ENCODE data around the gene ZNF165. TPM values are rescaled to one million over a fixed set of nuclear protein-coding genes. Genes with fewer than 3 reads are reported as not detected.
"Not testable (repeated sequence)": the region's sequence is repeated elsewhere in the genome, so short reads cannot be mapped to it uniquely, and the experiment has no call there.

The ZNF165 gene
- 8.6 and 11.2 TPM in 2 replicates for total RNA-seq (2016; rRNA removed; fragmentation: Illumina TruSeq; extraction: Trizol)
- 3.4 TPM in 2 replicates for total RNA-seq (2016; cell fraction: cytosol; rRNA removed; fragmentation: Illumina TruSeq; extraction: Trizol; ENCODE audit: low read depth)
- total RNA-seq (2016; cell fraction: insoluble cytoplasmic fraction; rRNA removed; fragmentation: Illumina TruSeq; extraction: Trizol): 7.8 and 10.0 TPM in 2 replicates
- total RNA-seq (2016; cell fraction: membrane; rRNA removed; fragmentation: Illumina TruSeq; extraction: Trizol): 6.8 TPM in 2 replicates
- 8.8 and 9.5 TPM in 2 replicates for total RNA-seq (2016; cell fraction: nucleus; rRNA removed; fragmentation: Illumina TruSeq; extraction: Trizol)
- 0.58 and 0.78 TPM in 2 replicates for polyA plus RNA-seq (2011; rRNA removed)
- 0.34 and 0.64 TPM in 2 replicates for polyA plus RNA-seq (2011; cell fraction: cytosol; rRNA removed)
- polyA plus RNA-seq (2011; cell fraction: nucleus; rRNA removed): 1.0 and 1.1 TPM in 2 replicates
- polyA plus RNA-seq (2012): 2.0 and 2.7 TPM in 2 replicates
- 1.1 and 1.2 TPM in 2 replicates for polyA plus RNA-seq (2016; cell fraction: cytosol; fragmentation: Illumina TruSeq; extraction: Trizol; ENCODE audit: low read depth)
- polyA plus RNA-seq (2016; cell fraction: insoluble cytoplasmic fraction; fragmentation: Illumina TruSeq; extraction: Trizol; ENCODE audit: low read depth): 6.7 and 7.0 TPM in 2 replicates
- polyA plus RNA-seq (2016; cell fraction: membrane; fragmentation: Illumina TruSeq; extraction: Trizol; ENCODE audit: low read depth): 2.2 and 2.4 TPM in 2 replicates
- polyA plus RNA-seq (2016; cell fraction: nucleus; fragmentation: Illumina TruSeq; extraction: Trizol; ENCODE audit: insufficient read depth, low read depth): 6.5 and 7.8 TPM in 2 replicates
- polyA minus RNA-seq (2011; rRNA and poly(A)+ RNA removed; ENCODE audit: low replicate concordance): 1.0 and 1.1 TPM in 2 replicates
- 1.1 and 1.4 TPM in 2 replicates for polyA minus RNA-seq (2011; cell fraction: cytosol; rRNA and poly(A)+ RNA removed)
- polyA minus RNA-seq (2011; cell fraction: nucleus; rRNA and poly(A)+ RNA removed): 4.2 and 5.6 TPM in 2 replicates
- Bru-seq, nascent RNA: percentile 62 among the genes with signal in this experiment
- BruChase-seq, experiment 1, labeled RNA remaining after a 6-hour chase: percentile 56 among the genes with signal in this experiment
- BruChase-seq, experiment 2, labeled RNA remaining after a 2-hour chase: percentile 57 among the genes with signal in this experiment
- long read RNA-seq, experiment 1, partial matches to known transcripts: 0 of 10 reads
- long read RNA-seq, experiment 1, other reads (novel, unspliced or antisense): 10 of 10 reads
- long read RNA-seq, experiment 2, partial matches to known transcripts: 0 of 3 reads
- long read RNA-seq, experiment 2, other reads (novel, unspliced or antisense): 3 of 3 reads

DNA sequence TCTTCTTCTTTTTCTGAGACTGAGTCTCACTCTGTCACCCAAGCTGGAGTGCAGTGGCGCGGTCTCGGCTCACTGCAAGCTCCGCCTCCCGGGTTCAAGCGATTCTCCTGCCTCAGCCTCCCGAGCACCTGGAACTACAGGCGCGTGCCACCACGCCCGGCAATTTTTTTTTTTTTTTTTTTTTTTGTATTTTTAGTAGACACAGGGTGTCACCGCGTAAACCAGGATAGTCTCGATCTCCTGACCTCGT lies at the start of gene ZNF165:
ZNF165 (plus strand) TSS at position 188 of the 250 bp plus-strand sequence. CDS start 4,913 bp downstream, outside the sequence.
- DNase-seq (ENCODE audit: low spot score); FAIRE-seq; H3K9me3 ChIP-seq (ENCODE audit: low read length); in situ Hi-C loops (cut with HindIII; ENCODE audit: extremely low pct_ligation_motif_present, low pct_unique_long_range_greater_than_20kb); H4K20me1 ChIP-seq (ENCODE audit: insufficient read depth, low read length); H3K36me3 ChIP-seq (replicated peaks in 1 of 2; ENCODE audit: control insufficient read depth in 1 of 2, insufficient read depth in 2 of 2, low read length in 2 of 2); CTCF ChIA-PET (ENCODE audit: low intra/inter-chr PET ratio, low total read pairs); BruUV-seq (replicated peaks); H3K27me3 ChIP-seq (ENCODE audit: control insufficient read depth in 1 of 2, insufficient read depth in 2 of 2, low read length in 2 of 2): not testable (repeated sequence)
- Histone ChIP-seq H3K4me3 (replicated peaks in 1 of 3; ENCODE audit: insufficient read depth in 1 of 3, low read depth in 2 of 3, low read length in 3 of 3) (peak within 1 kb of the TSS; percentile 77 to 89 (median 87)), H3K27ac (ENCODE audit: extremely low read length, insufficient read depth, low read length) (peak within 1 kb of the TSS; percentile 78), H3K4me1 (ENCODE audit: insufficient read depth, low read length) (peaks cover 34% of the 10 kb centered on the region), H2AFZ (ENCODE audit: low read length) (peak within 1 kb of the TSS; percentile 97), H3K79me2 (ENCODE audit: insufficient read depth, low read length) (peaks cover 11% of the 10 kb centered on the region), H3K9ac (ENCODE audit: insufficient read depth, low read depth, low read length) (peak within 1 kb of the TSS; percentile 83), H3K4me2 (ENCODE audit: low read depth, low read length) (peak within 1 kb of the TSS; percentile 94)
- under 1% methylated on average over 15 of the region's 15 CpGs for WGBS (ENCODE audit: low lambda C conversion rate)
- peak; percentile 62 for ATAC-seq
- POLR2A ChIA-PET: interaction anchor here (1.0 to 1.3 kb wide), 4 partner anchors 24 to 139 kb away, joined by 3 to 6 read pairs (median 5); partner anchors contain the start of genes ZKSCAN8 and ZSCAN16
- intact Hi-C loops (cut with micrococcal nuclease; ENCODE audit: unreplicated experiment): loop anchor here (2.0 to 10.0 kb wide), 3 partner anchors 176 to 902 kb away; a partner anchor contains a TSS
- TF ChIP-seq, protein P1, sequence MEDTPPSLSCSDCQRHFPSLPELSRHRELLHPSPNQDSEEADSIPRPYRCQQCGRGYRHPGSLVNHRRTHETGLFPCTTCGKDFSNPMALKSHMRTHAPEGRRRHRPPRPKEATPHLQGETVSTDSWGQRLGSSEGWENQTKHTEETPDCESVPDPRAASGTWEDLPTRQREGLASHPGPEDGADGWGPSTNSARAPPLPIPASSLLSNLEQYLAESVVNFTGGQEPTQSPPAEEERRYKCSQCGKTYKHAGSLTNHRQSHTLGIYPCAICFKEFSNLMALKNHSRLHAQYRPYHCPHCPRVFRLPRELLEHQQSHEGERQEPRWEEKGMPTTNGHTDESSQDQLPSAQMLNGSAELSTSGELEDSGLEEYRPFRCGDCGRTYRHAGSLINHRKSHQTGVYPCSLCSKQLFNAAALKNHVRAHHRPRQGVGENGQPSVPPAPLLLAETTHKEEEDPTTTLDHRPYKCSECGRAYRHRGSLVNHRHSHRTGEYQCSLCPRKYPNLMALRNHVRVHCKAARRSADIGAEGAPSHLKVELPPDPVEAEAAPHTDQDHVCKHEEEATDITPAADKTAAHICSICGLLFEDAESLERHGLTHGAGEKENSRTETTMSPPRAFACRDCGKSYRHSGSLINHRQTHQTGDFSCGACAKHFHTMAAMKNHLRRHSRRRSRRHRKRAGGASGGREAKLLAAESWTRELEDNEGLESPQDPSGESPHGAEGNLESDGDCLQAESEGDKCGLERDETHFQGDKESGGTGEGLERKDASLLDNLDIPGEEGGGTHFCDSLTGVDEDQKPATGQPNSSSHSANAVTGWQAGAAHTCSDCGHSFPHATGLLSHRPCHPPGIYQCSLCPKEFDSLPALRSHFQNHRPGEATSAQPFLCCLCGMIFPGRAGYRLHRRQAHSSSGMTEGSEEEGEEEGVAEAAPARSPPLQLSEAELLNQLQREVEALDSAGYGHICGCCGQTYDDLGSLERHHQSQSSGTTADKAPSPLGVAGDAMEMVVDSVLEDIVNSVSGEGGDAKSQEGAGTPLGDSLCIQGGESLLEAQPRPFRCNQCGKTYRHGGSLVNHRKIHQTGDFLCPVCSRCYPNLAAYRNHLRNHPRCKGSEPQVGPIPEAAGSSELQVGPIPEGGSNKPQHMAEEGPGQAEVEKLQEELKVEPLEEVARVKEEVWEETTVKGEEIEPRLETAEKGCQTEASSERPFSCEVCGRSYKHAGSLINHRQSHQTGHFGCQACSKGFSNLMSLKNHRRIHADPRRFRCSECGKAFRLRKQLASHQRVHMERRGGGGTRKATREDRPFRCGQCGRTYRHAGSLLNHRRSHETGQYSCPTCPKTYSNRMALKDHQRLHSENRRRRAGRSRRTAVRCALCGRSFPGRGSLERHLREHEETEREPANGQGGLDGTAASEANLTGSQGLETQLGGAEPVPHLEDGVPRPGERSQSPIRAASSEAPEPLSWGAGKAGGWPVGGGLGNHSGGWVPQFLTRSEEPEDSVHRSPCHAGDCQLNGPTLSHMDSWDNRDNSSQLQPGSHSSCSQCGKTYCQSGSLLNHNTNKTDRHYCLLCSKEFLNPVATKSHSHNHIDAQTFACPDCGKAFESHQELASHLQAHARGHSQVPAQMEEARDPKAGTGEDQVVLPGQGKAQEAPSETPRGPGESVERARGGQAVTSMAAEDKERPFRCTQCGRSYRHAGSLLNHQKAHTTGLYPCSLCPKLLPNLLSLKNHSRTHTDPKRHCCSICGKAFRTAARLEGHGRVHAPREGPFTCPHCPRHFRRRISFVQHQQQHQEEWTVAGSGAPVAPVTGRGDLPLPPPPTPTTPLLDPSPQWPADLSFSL (CRISPR knock-in tag; IDR thresholded peaks at IDR 0.05): 0 out of 2 replicates have a peak, but pooled peaks have one; percentile 26
- TF ChIP-seq, protein P2, sequence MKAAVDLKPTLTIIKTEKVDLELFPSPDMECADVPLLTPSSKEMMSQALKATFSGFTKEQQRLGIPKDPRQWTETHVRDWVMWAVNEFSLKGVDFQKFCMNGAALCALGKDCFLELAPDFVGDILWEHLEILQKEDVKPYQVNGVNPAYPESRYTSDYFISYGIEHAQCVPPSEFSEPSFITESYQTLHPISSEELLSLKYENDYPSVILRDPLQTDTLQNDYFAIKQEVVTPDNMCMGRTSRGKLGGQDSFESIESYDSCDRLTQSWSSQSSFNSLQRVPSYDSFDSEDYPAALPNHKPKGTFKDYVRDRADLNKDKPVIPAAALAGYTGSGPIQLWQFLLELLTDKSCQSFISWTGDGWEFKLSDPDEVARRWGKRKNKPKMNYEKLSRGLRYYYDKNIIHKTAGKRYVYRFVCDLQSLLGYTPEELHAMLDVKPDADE (CRISPR knock-in tag; IDR thresholded peaks at IDR 0.05): peak; percentile 73; the same call in 1 of the 2 replicates
- TF ChIP-seq, protein P3, sequence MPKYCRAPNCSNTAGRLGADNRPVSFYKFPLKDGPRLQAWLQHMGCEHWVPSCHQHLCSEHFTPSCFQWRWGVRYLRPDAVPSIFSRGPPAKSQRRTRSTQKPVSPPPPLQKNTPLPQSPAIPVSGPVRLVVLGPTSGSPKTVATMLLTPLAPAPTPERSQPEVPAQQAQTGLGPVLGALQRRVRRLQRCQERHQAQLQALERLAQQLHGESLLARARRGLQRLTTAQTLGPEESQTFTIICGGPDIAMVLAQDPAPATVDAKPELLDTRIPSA (CRISPR knock-in tag; IDR thresholded peaks at IDR 0.05; ENCODE audit: borderline replicate concordance): 0 out of 2 replicates have a peak, but pooled peaks have one; percentile 5
- TF ChIP-seq XBP1 (CRISPR knock-in tag; IDR thresholded peaks at IDR 0.05): peak; percentile 39; the same call in 1 of the 2 replicates
- TF ChIP-seq, protein P4, sequence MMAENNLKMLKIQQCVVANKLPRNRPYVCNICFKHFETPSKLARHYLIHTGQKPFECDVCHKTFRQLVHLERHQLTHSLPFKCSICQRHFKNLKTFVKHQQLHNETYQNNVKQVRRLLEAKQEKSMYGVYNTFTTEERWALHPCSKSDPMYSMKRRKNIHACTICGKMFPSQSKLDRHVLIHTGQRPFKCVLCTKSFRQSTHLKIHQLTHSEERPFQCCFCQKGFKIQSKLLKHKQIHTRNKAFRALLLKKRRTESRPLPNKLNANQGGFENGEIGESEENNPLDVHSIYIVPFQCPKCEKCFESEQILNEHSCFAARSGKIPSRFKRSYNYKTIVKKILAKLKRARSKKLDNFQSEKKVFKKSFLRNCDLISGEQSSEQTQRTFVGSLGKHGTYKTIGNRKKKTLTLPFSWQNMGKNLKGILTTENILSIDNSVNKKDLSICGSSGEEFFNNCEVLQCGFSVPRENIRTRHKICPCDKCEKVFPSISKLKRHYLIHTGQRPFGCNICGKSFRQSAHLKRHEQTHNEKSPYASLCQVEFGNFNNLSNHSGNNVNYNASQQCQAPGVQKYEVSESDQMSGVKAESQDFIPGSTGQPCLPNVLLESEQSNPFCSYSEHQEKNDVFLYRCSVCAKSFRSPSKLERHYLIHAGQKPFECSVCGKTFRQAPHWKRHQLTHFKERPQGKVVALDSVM (CRISPR knock-in tag; IDR thresholded peaks at IDR 0.05): 0 out of 2 replicates have a peak, but pooled peaks have one; percentile 36
- TF ChIP-seq, protein P5, sequence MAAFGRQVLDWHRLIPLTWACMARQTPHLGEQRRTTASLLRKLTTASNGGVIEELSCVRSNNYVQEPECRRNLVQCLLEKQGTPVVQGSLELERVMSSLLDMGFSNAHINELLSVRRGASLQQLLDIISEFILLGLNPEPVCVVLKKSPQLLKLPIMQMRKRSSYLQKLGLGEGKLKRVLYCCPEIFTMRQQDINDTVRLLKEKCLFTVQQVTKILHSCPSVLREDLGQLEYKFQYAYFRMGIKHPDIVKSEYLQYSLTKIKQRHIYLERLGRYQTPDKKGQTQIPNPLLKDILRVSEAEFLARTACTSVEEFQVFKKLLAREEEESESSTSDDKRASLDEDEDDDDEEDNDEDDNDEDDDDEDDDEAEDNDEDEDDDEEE (CRISPR knock-in tag; IDR thresholded peaks at IDR 0.05): 0 out of 2 replicates have a peak, but pooled peaks have one; percentile 49

Measured in HepG2 (cell line).